Measurements from ENCODE around the gene GRM7.

The GRM7 gene

DNA sequence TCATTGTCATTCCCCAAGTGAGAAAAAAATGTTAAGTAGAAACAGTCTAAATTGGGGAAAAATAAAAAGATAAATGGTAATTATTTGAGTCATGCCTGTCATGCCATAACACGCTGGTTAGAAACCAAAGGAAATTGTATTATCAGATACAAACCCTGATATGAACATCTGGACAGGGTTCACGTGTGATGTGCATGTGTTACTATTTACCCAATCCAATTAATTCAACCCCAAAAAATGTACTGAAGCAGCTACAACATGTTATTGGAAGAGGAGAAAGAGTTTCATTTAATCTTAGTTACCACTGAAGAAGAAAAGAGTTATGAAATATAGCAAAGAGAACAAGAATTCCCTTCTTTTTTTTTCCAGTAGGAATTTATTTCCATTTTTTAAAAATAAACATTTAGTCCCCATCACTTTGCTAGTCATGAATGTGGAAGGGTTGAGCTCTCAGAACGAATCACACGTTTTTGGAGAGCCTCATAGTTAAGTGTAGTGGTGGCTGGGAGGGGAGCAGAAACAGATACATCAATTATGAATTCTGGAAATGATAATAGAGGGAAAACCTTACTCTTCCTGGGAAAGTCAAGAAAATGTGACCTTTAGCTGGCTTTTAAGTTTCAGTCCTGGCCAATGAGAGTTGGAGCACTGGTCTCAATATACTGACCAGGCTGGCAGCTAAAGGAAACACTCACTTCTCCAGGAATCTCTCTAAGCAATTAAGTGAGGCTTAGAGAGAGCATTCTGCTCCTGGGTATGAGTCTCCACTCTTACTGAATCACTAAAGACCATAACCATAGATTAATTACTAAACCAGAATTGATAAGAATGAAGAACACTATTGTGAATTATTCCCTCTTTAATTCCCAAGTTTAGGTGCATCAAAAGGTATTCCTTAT lies 796.5 kb downstream of the GRM7 start:
- no peak for DNase-seq (ENCODE audit: low spot score)

DNA sequence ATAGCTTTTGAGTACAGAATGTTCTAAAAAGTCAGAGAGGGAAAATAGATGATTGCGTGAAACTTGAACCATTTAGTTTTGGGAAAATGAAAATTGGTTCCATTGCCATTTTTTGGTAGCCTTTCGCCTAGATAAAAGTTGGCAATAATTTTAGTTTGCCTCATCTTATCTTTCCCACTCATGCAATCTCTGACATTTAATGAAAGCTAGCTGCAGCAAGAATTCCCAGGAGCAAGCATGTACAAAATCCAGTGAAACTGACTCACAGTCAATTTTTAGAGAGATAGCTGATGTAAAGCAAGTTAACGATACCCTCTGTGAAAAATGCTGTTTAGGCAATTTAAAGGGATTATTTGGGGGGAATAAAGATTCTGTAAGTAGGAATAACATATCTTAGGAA lies 797.4 kb downstream of the GRM7 start:
- no peak for DNase-seq (ENCODE audit: low spot score)

DNA sequence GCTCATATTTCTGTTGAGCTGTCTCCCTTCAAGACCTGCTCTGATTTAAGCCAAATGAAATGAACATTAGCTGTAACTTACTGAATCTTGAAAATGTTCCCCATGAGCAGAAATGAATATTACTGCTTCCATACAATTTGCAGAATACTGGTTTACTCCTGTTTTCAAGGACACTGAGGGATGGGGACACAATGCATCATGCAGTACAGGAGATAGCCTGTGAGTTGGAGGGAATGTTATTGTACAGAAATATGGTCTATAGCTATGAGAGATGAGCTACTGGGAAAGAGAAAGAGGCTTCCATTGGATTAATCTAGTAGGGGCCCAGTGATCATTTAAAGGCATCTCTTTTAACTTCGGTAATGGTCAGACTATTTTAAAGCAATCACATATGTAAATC lies 798.2 kb downstream of the GRM7 start:
- no peak for DNase-seq (ENCODE audit: low spot score)

DNA sequence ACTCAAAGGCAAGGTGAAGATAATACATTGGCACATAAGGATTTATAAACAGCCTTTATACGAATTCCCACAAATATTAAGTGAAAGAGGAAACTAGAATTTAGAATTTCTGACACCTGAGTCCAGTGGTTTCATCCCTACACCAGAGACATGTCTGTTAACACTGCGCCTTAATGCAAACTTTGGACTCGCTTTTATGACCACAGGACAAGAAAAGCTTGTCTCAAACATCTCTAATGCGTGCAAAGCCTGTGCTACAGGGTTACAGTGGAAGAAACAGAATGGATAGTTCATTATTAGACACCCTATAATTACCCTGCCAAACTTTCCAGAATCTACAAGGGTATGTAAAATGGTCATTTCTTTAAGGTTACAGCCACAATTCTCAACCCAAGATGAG lies 802.9 kb downstream of the GRM7 start:
- no peak for DNase-seq (ENCODE audit: low spot score)

DNA sequence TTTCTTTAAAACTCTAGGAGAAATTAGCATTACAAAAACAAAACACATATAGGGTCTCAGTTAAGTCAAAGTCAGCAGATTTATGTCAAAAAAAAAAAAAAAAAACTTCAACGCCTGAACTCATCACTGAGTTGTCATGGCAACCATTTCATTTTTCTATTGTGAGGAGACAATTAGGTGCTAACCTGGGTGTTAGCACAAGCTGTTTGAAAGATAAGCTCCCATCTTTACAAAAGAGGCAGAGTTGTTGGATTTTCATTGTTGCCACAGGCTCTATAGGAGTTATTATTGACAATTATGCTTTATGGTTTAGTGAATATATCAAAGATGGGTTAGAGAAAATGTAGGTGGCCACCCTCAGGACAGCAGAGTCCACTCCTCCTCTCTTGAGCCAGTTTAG lies 806.9 kb downstream of the GRM7 start:
- no peak for DNase-seq (ENCODE audit: low spot score)

DNA sequence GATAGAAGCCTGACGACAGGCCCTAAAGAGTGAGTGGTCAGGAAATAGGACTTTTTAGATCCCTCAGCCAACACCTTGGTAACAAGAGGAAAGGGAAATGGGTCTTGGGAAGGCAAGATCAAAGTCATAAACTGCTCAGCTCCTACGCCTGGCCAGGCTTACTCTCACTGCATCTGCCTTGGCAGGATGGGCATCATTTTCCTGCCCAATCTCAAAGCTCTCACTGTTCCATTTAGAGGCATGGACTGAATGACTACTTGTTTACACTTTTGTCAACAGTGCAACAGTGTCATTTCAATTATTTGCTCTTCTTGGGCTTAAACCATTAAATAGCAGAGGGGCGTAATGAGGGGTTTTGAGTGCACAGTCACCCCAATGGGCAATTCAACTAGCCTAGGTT lies 808.7 kb downstream of the GRM7 start:
- no peak for DNase-seq (ENCODE audit: low spot score)

DNA sequence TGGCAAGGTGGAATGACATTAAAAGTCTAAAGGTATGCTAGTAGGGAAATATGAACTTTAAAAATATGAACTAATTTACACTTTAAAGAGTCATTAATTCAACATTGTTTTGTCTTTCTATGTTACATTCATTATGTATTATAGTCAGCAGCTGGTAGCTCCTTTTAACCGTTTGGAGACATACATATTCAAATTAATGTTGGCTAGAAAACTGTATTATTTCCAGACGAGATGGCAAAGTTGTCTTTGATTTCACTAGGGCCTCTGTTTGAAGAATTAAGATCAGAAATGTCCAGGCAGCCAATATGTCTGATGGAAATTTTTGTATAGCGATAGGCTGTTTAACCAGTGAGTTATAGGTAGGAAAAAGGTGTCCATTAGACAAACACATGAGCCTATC lies 817.6 kb downstream of the GRM7 start:
- DNase-seq (ENCODE audit: low spot score), result no peak

DNA sequence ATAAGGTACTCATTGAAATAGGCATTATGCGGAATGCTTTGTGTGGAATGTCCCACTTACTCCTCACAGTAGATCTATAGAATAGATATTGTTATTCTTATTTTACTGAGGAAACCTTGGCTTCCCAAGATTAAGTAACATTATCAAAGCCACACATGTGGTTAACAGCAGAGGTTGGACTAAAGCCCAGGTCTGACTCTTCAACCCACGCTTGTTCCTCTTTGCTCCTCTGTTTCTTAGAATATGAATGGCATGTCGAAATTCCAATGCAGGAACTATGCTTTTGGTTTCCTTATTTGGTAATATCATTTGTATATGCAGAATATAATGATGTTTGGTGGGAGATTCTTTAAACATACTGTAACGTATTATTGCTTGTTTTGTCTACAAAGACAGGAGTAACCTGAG lies 821.9 kb downstream of the GRM7 start:
- DNase-seq (ENCODE audit: low spot score), result no peak

DNA sequence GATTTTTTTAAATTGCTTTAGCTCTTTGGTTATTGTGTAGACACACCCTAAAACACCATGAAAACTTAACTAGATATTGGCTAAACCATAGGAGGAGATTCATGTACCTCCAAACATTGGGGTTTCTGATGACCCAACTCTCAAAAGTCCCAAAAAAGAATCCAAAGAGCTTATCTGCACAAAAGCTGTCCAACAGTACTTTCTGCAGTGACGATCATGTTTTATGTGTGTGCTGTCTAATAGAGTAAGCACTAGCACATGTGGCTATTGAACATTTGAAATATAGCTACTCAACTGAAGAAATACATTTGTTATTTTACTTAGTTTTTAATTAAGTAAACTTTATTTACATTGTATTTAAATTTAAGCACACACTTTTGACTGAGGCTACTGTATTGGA lies 822.5 kb downstream of the GRM7 start:
- DNase-seq (ENCODE audit: low spot score), result no peak

DNA sequence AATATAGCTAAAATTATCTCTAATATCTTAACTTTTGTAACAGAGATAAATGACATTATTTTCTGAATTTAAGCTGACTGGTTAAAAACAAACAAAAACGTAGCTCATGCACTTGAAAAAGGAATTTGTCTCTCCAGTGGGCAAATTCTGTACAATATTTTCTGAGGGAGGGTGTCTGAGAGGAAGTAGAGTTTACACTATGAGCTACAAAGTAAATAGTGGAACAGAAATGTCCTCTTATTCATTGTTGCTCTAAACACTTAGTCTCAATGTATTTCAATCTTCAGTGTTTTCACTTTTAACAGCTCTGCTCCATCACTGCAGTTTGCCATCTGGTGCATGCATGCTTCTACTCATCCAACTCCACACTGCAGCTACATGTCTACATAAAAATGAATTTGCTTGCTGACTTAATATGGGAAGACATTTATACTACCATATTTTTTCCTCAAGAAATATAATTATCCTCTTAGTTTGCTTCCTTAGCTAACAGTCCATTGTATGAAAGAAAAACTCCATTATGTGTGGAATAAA lies 823.3 kb downstream of the GRM7 start:
- DNase-seq (ENCODE audit: low spot score), result no peak

DNA sequence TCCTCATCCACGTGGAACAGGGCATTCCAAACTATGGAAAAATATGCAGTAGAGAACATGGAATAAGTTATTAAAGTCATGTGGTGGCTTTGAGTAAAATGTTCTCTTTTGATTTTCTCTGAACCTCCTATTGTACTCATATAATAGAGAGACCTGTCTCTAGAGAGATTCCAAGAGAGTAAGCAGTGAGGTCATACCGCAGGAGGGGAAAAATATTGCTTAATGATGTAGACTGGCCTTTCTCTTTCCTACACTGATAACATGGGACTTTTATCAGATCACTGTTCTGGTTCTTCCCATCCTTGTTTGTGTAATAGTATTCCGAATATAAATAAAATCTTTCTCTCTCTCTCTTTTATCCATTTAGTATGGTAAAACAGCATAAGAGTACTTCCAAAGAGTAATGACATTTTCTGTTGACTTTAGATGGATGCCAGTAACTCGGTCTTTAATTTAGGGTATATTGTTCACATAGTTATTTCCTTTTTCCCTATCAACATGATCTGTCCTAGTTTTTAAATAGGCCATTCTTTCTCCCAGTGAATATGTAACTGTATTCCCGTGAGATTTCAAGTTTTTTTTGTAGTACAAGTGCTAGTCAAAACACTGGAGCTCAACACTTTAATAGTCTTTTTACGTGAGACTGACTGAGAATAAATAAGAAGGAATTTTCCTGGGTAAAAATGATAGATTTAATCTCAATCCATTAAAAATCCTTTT lies 826.7 kb downstream of the GRM7 start:
- DNase-seq (ENCODE audit: low spot score), result no peak

DNA sequence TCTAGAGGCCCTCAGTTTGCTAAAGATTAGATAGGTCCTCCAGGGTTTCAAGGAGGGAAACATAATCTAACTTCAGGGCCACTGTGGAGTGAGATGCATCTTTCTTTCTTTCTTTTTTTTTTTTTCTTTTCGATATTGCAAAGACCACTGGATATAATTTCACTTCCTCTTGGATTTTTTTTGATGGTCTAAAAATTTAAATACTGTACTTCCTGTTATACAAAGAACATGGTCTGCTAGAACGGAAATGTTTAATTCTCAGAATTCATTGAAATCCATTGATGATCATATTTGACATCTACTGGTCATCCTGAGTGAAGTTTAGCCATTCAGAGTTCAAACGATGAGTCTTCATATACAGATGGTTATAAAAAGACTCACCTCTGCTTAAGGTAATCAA lies 832.0 kb downstream of the GRM7 start:
- DNase-seq (ENCODE audit: low spot score), result no peak

DNA sequence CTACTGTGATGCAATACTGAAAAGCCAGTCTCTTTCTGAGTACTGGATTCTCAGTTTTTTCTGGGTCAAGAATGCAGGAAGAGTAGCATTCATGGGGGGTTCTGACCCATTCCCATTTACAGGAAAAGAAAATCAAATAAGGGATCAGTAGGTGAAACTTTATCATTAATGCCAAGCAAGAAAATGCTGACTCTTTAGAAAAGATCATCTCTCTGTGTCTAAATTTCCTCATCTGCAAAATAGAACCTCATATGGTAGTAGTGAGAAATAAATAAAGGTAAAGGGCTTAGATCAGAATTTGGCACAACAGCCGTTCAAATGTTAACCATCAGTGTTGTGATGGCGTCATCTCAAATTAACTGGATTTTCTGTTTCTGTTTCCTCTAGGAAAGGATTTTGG lies 833.1 kb downstream of the GRM7 start:
- no peak for DNase-seq (ENCODE audit: low spot score)

DNA sequence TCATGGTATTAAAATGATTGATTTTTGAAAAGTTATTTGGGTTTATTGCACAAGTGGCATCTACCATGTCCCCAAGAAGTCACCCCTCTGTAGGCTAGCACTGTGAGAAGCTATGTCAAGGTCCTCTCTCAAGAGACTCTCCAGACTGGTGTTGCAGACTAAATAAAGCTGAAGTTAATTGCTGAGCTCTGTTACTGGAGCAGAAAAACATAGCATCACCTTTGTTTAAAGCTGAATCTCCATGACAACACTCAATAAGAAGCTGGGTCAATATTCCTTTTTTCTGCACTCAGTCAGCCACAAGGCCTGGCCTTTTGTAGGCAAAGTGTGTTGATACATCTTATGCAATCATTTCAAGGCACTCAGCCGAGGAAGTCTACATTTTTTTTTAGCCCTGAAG lies 834.1 kb downstream of the GRM7 start:
- DNase-seq (ENCODE audit: low spot score), result no peak

DNA sequence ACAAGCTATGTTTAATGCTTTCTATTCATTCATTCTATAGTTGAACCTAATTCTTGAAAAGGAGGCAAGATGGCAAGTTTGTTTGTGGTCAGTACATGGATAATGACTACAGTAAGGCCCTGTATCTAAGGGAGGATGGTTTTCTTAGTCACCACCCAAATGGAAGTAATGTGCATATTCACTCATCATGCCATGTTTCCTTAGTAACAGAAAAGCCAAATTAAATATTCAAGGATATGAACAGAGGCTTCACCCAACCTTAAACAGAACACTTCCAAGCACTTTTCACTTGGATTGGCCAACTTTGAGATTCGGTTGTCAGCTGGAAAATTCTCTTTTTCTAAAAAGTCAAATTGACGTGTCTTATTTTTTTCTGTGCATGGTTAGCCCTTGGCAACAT lies 835.4 kb downstream of the GRM7 start:
- DNase-seq (ENCODE audit: low spot score), result no peak

DNA sequence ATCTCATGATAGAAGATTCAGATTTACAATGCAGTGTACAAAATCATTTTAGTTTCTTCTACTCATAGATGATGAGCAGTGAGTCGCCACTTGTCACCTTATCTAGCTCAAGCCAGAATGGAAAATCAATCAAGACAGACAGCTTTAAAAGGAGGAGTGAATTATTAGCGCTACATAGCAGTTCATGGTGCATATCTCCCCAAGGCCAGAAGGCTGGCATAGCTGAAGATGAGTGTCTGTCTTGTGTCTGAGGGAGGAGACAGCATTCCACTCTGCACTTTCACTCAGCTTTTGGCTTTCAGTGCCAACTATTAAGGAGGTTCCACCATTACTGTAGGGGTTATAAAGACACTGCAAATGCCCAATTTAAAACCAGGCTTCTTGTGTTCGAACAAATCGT lies 836.6 kb downstream of the GRM7 start:
- DNase-seq (ENCODE audit: low spot score), result no peak

DNA sequence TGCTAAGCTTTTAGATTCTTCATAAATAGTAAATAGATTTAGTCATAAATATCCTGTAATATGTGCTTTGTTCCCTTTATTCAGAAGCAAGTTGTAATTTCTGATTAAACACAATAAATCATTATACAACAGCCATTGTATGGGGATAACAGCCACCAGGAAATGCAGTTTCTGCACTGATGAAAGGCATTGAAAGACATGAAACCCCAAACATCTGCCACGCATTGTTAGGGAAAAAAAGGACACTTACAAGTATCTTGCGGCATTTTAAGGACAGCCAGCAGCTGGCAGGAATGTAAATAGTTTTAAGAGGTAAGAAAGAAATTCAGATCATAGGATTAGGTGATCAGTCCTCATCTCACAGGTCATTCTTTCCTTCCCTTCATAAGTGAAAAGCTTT lies 839.6 kb downstream of the GRM7 start:
- no peak for DNase-seq (ENCODE audit: low spot score)

DNA sequence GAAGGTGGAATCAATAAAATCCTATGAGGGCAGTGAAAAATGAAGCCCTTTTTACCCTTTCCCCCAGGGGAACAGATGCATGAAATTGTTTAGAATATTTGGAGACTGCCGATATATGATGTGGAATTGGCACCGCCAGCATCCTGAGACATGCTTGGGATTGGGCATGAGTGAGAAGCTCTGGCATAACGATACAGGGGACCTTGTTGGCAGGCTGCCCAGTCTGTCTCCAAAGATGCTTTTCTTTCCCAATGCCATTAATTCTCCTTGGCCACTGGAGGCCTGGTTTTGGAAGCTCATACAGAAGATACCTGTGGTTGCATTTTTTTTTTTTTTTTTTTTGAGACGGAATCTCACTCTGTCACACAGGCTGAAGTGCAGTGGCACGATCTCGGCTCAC lies 840.1 kb downstream of the GRM7 start:
- DNase-seq (ENCODE audit: low spot score), result no peak

DNA sequence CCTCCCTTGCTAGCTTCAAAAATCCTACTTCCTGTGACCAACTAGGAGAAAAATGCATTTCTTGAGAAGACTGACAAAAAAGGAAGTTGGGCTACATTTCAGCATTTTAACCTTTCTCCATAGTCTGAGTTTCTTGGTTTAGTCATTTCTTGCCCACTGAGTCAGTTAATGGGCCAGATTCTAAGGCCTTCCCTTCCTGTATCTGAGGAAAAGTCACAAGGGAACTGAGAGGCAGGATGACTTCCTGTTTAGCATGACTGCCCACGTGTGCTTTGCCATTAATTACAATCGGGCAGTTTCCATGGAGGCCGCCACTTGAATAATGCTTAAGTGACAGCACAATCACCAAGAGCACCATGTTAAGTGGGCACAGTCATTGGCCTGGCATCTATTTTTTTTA lies 846.3 kb downstream of the GRM7 start:
- DNase-seq (ENCODE audit: low spot score), result no peak

DNA sequence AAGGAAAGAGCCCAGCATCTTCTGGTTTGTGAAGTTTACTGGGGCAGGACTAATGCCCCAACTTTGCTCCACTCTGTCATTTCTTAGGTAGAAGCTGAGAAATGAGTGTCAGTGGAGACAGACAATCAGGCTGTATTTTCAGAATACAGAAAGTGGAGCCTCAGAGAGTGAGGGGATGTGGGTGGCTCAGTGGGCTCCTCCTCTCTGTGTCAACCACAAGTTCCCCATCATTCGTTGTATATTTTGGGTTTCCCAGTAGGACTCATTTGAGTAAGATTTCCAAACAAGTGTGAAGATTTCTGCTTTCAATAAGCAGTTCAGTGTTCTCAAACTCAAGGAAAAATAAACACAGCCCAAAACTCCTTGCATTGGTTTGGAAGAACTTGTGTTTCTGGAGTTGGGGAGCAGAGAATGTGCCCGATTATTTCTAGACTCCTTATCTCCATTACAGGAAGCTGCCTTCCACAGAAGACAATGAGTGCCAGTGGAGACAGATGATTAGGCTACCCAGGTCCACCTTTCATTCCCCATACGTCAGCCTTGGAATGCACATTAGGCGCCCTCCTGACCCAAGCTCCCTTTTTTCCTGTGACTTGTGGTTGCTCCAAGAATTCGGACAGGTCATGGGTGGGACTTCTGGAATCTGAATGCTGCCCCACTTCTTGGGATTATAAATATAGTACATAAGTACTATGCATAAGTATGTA lies 848.6 kb downstream of the GRM7 start:
- no peak for DNase-seq (ENCODE audit: low spot score)

DNA sequence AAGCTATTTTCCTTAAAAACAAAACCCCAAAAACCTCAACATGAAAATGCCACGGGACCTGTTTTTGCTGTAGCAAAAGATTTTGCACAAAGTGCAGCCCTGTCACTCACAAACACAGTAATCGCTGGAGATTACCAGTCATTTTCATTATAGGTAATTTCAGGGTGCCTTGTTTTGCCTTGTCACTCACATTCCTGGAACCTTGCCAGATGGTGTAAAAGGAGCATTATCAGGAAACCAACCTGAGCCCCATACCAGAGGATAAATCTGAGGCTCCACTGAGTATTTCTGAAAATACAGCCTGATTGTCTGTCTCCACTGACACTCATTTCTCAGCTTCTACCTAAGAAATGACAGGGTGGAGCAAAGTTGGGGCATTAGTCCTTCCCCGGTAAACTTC lies 849.4 kb downstream of the GRM7 start:
- no peak for DNase-seq (ENCODE audit: low spot score)

DNA sequence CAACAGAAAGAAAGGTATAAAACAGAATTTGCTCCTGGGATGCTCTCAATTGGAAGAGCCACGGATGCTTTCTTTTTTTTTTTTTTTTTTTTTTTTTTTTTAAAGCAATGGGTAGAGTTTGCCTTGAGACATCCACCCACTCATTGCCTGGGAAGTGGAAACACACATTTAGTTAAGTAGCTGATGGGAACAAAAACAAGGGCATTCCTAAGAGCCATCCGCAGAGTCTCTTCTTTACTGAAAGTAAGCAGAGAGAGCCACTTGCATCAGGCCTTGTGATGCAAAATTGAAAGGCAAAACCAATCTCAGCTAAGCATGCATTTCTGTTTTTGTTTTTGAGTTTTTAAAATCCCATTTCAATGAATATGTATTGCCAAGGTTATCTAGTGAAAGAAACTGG lies 852.8 kb downstream of the GRM7 start:
- DNase-seq (ENCODE audit: low spot score), result no peak

Data from germinal center (tissue), 1 donor.